ENCODE measurements around the gene KRT1.

DNA sequence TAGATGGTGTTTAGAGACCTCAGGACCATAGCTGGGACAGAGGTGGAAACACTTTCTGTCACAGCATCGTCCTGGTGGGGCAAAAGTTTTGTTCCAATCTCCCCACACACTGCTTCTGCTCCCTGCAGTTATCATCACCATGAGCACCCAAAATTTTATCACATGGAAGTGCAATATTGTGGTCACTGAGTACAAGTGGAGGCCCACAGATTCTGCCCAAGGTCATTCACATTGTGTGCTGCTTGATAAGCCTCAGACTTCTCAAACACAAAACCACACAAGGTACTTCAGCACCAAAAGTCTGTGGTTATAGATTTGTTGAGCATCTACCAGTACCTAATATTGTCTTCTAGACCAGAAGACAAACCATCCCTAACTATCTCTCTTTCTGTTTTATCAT is 23.7 kb upstream of the KRT1 start:
- TF ChIP-seq, protein P1, sequence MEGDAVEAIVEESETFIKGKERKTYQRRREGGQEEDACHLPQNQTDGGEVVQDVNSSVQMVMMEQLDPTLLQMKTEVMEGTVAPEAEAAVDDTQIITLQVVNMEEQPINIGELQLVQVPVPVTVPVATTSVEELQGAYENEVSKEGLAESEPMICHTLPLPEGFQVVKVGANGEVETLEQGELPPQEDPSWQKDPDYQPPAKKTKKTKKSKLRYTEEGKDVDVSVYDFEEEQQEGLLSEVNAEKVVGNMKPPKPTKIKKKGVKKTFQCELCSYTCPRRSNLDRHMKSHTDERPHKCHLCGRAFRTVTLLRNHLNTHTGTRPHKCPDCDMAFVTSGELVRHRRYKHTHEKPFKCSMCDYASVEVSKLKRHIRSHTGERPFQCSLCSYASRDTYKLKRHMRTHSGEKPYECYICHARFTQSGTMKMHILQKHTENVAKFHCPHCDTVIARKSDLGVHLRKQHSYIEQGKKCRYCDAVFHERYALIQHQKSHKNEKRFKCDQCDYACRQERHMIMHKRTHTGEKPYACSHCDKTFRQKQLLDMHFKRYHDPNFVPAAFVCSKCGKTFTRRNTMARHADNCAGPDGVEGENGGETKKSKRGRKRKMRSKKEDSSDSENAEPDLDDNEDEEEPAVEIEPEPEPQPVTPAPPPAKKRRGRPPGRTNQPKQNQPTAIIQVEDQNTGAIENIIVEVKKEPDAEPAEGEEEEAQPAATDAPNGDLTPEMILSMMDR (IDR thresholded peaks at IDR 0.05), result no peak
- no peak for TF ChIP-seq POLR2A (IDR thresholded peaks at IDR 0.05)
